Activated B cell treated with CpG ODN at 0.5 μM for 24 hours (primary cell): ENCODE data around the gene AP1G1. TPM values are rescaled to one million over a fixed set of nuclear protein-coding genes. Genes with fewer than 3 reads are reported as not detected.
"Not testable (repeated sequence)": the region's sequence is repeated elsewhere in the genome, so short reads cannot be mapped to it uniquely, and the experiment has no call there.

Source experiments
- ATAC-seq: fragments of 200-7000 bp; cut with Tn5 transposase; one replicate; pipeline ENCODE4 v1.10.0; 2021; ENCODE audit warnings: low read depth, mild to moderate bottlenecking, moderate library complexity
- CTCF ChIA-PET: fragments of 350-600 bp; sonication (Branson Sonifier 250); formaldehyde crosslinking; loops from one replicate; lab custom pipeline; 2021; ENCODE audit warnings: antibody characterized with exemption; lab: Charles Lee
- POLR2A ChIA-PET: fragments of 350-600 bp; sonication (Branson Sonifier 250); formaldehyde crosslinking; loops from one replicate; lab custom pipeline; 2021; ENCODE audit warnings: antibody characterized with exemption; lab: Charles Lee
- DNase-seq: peaks from one replicate; pipeline ENCODE4 v3.0.0; 2022
- H3K27ac Mint-ChIP-seq: one replicate; pipeline ENCODE4 v1.8.0; 2020; ENCODE audit warnings: mixed read lengths
- H3K27me3 Mint-ChIP-seq: one replicate; pipeline ENCODE4 v1.8.0; 2021; ENCODE audit warnings: mixed read lengths
- H3K36me3 Mint-ChIP-seq: one replicate; pipeline ENCODE4 v1.8.0; 2021; ENCODE audit warnings: low read depth, mixed read lengths
- H3K4me1 Mint-ChIP-seq: one replicate; pipeline ENCODE4 v1.8.0; 2021; ENCODE audit warnings: mixed read lengths
- H3K4me3 Mint-ChIP-seq: one replicate; pipeline ENCODE4 v1.8.0; 2020; ENCODE audit warnings: mild to moderate bottlenecking, mixed read lengths
- H3K9me3 Mint-ChIP-seq: one replicate; pipeline ENCODE4 v1.8.0; 2020; ENCODE audit warnings: mixed read lengths
- CTCF ChIP-seq: fragments of 200-600 bp; IDR thresholded peaks from one replicate; pipeline ENCODE4 v1.8.0; 2022; ENCODE audit warnings: antibody characterized with exemption, mild to moderate bottlenecking
- intact Hi-C: fragments of 100-400 bp; cut with micrococcal nuclease; formaldehyde crosslinking; loops from one replicate; pipeline ENCODE4 v1.15.1; 2024
- total RNA-seq: library from RNA; stranded (reverse); gene quantifications from 2 replicates; pipeline ENCODE4 v1.2.3, GENCODE V29; 2022

The AP1G1 gene
- total RNA-seq, 1 donor from 2014 or later, result 120 TPM

DNA sequence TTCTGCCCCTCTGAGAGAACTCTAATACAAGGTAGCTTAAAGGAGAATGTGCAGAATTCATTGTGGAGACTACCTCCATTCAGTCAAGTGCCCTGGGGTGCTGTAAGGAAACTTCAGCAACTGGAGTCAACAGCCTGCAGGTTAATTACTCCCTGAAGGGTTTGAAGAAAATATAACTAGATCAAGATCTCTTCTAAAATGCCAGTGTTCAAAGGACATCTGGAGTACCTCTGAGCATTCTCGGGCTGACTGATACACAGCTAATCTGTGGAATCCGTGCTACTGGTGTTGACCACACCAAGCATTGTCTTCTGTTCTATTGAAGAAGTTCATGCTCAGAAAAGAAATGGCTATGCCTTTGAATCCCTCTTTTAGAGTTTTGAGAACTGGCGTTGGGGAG lies 25.7 kb upstream of the AP1G1 start:
- TF ChIP-seq CTCF, result no peak
- CTCF ChIA-PET, result no interaction called here
- H3K4me1 Mint-ChIP-seq, result no peaks in the 10 kb centered on the region
- POLR2A ChIA-PET, result interaction anchor here (0.6 to 0.8 kb wide), 2 partner anchors 26 to 1063 kb away, joined by 3 read pairs; partner anchors contain the start of gene AP1G1
- no peaks in the 10 kb centered on the region for H3K36me3 Mint-ChIP-seq
- ATAC-seq, result no peak
- H3K27me3 Mint-ChIP-seq, result no peaks in the 10 kb centered on the region
- H3K4me3 Mint-ChIP-seq, result no peak overlapping the region
- intact Hi-C loops, result no loop called here
- DNase-seq, result no peak
- no peak overlapping the region for H3K27ac Mint-ChIP-seq
- H3K9me3 Mint-ChIP-seq, result no peaks in the 10 kb centered on the region

GRCh38 chr16:71832112-71832511 lies 23.5 kb upstream of the AP1G1 start:
- DNase-seq, CTCF ChIA-PET, H3K4me3 Mint-ChIP-seq, ATAC-seq, intact Hi-C loops, H3K36me3 Mint-ChIP-seq, H3K27ac Mint-ChIP-seq, H3K27me3 Mint-ChIP-seq, H3K9me3 Mint-ChIP-seq, H3K4me1 Mint-ChIP-seq: not testable (repeated sequence)
- POLR2A ChIA-PET, result interaction anchor here (0.7 to 1.5 kb wide), 2 partner anchors 13 to 23 kb away, joined by 3 to 4 read pairs; partner anchors contain the start of gene AP1G1

DNA sequence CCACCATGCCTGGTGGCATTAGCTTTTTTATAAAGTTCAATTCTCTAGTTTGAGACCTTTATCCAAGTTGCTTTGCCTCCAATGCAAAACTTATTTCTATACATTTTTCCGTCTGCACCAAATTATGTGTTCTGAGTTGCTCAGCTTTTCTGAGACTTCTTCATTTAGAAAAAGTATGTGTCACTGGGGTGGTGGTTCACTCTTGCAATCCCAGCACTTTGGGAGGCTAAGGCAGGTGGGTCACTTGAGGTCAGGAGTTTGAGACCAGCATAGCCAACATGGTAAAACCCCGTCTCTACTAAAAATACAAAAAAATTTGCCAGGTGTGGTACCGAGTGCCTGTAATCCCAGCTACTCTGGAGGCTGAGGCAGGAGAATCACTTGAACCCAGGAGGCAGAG lies 23.1 kb upstream of the AP1G1 start:
- H3K4me3 Mint-ChIP-seq, H3K4me1 Mint-ChIP-seq, CTCF ChIA-PET, H3K27ac Mint-ChIP-seq, intact Hi-C loops, DNase-seq, H3K27me3 Mint-ChIP-seq, H3K9me3 Mint-ChIP-seq, H3K36me3 Mint-ChIP-seq, ATAC-seq: not testable (repeated sequence)
- POLR2A ChIA-PET, result interaction anchor here (1.5 kb wide), 1 partner anchor 23 kb away, joined by 4 read pairs; the partner anchor contains the start of gene AP1G1

DNA sequence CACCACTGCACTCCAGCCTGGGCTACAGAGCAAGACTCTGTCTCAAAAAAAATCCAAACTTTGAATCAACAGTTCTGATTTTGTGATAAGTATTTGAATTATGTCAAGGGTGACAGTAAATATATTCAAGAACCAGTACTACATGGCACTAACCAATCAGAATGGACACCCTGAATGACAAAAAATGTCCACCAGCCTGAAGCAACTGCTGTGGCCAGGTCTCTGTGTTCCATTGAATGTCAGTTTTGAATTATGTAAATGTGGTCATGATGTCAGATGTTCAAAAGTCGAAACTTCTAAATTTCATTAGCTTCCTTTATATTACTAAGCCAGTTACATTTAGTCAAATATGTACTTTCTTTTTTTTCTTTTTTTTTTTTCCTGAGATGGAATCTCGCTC lies 21.7 kb upstream of the AP1G1 start:
- Mint-ChIP-seq H3K9me3 (no peaks in the 10 kb centered on the region), H3K4me3 (no peak overlapping the region), H3K27me3 (no peaks in the 10 kb centered on the region), H3K4me1 (no peaks in the 10 kb centered on the region), H3K36me3 (no peaks in the 10 kb centered on the region), H3K27ac (no peak overlapping the region)
- ATAC-seq (no peak), DNase-seq (no peak)
- TF ChIP-seq CTCF, result no peak
- intact Hi-C loops, result no loop called here
- ChIA-PET POLR2A (interaction anchor here (0.6 to 1.5 kb wide), 4 partner anchors 21 to 53 kb away, joined by 3 to 7 read pairs (median 4); partner anchors contain the start of gene AP1G1), CTCF (no interaction called here)

DNA sequence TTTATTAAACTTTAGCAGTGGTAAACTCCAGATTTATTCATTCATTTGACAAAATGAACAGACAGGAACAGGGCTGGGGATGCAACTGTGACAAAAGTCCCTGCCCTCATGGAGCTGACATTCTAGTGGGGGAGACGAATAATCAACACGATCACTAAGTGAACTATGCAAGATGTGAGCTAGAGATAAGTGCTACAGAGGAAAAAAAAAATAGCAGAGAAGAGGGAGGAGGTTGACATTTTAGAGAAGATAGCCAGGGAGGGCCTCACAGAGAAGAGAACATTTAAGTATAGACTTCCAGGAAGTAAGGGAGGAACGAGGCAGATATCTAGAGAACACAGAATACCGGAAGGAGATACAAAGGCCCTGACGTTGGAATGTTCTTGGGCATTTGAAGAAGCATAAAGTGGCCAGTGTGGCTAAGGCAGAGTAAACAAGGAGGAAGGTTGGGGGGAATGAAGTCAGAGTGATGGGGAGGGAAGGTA lies 17.9 kb upstream of the AP1G1 start:
- no peaks in the 10 kb centered on the region for H3K36me3 Mint-ChIP-seq
- H3K27ac Mint-ChIP-seq, result no peak overlapping the region
- no peak for DNase-seq
- ChIA-PET CTCF (no interaction called here), POLR2A (no interaction called here)
- no peak for ATAC-seq
- intact Hi-C loops, result no loop called here
- no peaks in the 10 kb centered on the region for H3K4me1 Mint-ChIP-seq
- H3K27me3 Mint-ChIP-seq, result no peaks in the 10 kb centered on the region
- H3K4me3 Mint-ChIP-seq, result no peak overlapping the region
- no peak for TF ChIP-seq CTCF
- no peaks in the 10 kb centered on the region for H3K9me3 Mint-ChIP-seq

DNA sequence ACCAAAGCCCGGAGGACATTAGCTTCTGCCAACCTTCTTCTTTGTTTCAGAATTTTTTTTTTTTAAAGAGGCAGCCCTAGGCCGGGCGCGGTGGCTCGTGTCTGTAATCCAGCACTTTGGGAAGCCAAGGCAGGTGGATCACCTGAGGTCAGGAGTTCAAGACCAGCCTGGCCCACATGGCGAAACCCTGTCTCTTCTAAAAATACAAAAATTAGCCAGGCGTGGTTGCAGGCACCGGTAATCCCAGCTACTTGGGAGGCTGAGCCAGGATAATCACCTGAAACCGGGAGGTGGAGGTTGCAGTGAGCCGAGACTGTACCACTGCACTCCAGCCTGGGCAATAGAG lies 8.5 kb upstream of the AP1G1 start:
- DNase-seq, H3K36me3 Mint-ChIP-seq, H3K27me3 Mint-ChIP-seq, H3K9me3 Mint-ChIP-seq, intact Hi-C loops: not testable (repeated sequence)
- Mint-ChIP-seq H3K27ac (peak overlapping the region; percentile 87), H3K4me3 (peak overlapping the region; percentile 44), H3K4me1 (peaks cover 18% of the 10 kb centered on the region)
- ATAC-seq, result peak; percentile 7
- ChIA-PET CTCF (interaction anchor here (2.2 kb wide), 1 partner anchor 66 kb away, joined by 7 read pairs; the partner anchor contains the start of gene ZNF821), POLR2A (interaction anchor here (0.6 to 4.8 kb wide), 7 partner anchors 9 to 253 kb away, joined by 3 to 62 read pairs (median 6); partner anchors contain the start of gene AP1G1)
